Ureter (tissue), 1 donor: ENCODE results near the gene STRAP. TPM values are rescaled to one million over a fixed set of nuclear protein-coding genes. Genes with fewer than 3 reads are reported as not detected.
"Not testable (repeated sequence)": the region's sequence is repeated elsewhere in the genome, so short reads cannot be mapped to it uniquely, and the experiment has no call there.

Experiments used
- DNase-seq: peaks from one replicate; pipeline ENCODE4 v3.0.0-alpha.2; 2020; ENCODE audit warnings: low spot score
- total RNA-seq: library from RNA; stranded (reverse); gene quantifications from one replicate; pipeline ENCODE4 v1.2.4, GENCODE V29; 2023
- donor health status: DM: yes; HTN: yes; CAD: no.

STRAP gene
- total RNA-seq, 1 donor from 2014 or later, result 79.8 TPM

GRCh38 chr12:15928346-15928745 is 46.2 kb downstream of the STRAP start:
- DNase-seq, result no peak

GRCh38 chr12:15928870-15929571 is 46.8 kb downstream of the STRAP start:
- no peak for DNase-seq

- no peak for DNase-seq
Observed at GRCh38 chr12:15931590-15932053, 49.4 kb downstream of the STRAP start.

GRCh38 chr12:15932327-15932726 is 50.1 kb downstream of the STRAP start:
- no peak for DNase-seq

- no peak for DNase-seq
Observed at GRCh38 chr12:15932971-15933370, 50.8 kb downstream of the STRAP start.

- no peak for DNase-seq
Observed at GRCh38 chr12:15933751-15934150, 51.6 kb downstream of the STRAP start.

GRCh38 chr12:15936751-15937150 is 54.6 kb downstream of the STRAP start:
- no peak for DNase-seq

GRCh38 chr12:15937902-15938301 is 55.7 kb downstream of the STRAP start:
- no peak for DNase-seq

- DNase-seq, result no peak
Observed at GRCh38 chr12:15939111-15939510, 56.9 kb downstream of the STRAP start.

- no peak for DNase-seq
Observed at GRCh38 chr12:15942475-15942874, 60.3 kb downstream of the STRAP start.

- not testable (repeated sequence) for DNase-seq
Observed at GRCh38 chr12:15943519-15943918, 61.3 kb downstream of the STRAP start.

GRCh38 chr12:15948461-15948860 is 66.3 kb downstream of the STRAP start:
- not testable (repeated sequence) for DNase-seq

Other genes with a start within 250 kb of the STRAP start
- 155 TPM for gene EPS8, start 93.0 kb upstream of the STRAP start, total RNA-seq
- 23.1 TPM for gene DERA, start 28.9 kb downstream of the STRAP start, total RNA-seq